ENCODE data around the gene HTRA3.

The HTRA3 gene

GRCh38 chr4:8250227-8250626 lies 19.3 kb upstream of the HTRA3 start:
- DNase-seq: no peak

- DNase-seq: no peak
These were observed 18.9 kb upstream of the HTRA3 start for GRCh38 chr4:8250637-8251036.

DNA sequence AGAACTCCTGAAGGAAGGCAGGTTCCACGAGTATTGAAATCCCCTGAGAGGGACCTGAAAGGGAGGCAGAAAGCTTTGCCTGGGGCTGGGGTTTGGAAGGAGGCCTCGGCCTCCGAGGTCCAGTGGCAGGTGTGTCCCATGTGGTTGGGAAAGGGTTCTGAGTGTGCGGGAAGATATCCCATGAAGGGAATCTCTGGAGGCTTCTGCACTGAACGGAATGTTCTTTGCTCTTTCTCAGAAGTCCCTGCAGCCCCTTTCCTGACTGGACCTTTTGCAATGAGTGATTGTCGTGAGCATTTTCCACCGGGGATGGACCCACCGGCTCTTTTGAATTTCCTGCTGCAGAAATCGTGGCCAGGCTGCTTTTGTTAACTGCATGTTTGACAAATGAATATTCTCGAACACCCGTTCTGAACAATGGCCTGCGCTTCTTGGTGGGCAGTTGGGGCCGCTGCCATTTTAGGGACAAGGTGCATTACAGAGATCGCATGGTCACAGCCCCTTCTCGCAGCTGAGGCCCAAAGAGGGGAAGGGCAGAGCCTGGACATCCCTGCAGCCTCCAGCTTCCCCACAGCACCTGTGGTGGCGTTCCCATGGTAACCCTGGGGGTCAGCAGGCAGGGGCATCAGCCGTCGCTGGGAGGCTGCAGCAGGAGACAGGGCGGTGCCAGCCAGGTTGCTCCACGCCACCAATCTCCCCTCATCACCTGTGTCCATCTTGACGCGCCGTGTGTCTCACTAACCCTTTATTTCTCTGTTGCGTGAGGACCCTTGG lies 18.3 kb upstream of the HTRA3 start:
- DNase-seq: no peak

GRCh38 chr4:8252301-8253173 lies 17.0 kb upstream of the HTRA3 start:
- DNase-seq: no peak

DNA sequence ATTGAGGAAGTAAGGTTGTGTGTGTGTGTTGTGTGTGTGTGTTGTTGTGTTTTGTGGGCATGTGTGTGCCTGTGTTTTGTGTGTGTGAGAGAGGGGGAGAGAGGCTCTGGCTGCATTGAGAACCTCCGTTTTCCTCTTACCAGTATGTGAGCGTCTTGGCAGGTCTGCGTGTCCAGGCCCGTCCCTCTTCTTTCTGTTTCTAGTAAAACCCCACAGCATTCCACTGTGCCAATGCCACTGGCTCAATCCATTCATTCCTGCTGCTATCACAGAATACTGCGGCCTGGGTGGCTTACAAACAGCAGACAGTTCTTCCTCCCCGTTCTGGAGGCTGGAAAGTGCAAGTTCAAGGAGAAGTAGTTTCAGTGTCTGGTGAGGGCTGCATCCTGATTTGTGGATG lies 15.5 kb upstream of the HTRA3 start:
- DNase-seq: no peak

DNA sequence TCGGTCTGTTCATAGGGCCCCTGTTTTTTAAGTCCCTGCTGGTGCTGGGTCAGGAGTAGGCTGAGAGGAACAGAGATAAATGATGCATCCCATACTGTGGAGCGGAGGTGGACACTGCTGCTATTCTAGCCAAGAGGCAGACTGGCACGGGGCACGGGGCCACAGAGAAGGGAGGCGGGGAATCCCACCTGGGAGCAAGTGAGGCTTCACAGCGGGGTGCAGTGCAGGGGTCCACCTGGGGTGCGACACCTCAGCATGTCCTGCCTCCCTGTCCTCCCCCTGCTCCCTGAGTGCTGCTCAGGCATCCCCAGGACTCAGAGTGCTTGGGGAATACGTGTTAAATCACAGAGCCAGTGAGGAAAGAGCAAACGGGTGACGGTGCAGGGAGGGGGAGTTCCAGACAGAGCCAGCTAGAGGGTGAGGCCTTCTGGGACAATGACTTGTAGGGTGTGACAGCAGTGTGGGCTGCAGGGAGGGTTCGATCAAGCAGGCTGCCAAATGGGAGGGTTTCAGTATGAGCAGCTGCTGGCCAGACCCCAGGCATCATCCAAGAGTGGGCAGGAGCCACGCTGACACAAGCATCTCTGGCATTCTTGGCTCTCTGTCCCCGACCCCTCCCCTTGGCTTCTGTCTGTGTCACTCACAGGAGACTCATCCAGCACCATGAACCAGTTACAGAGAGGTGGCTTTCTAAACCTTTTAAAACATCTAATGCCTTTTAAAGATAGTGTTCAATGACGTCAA lies 13.7 kb upstream of the HTRA3 start:
- no peak for DNase-seq

DNA sequence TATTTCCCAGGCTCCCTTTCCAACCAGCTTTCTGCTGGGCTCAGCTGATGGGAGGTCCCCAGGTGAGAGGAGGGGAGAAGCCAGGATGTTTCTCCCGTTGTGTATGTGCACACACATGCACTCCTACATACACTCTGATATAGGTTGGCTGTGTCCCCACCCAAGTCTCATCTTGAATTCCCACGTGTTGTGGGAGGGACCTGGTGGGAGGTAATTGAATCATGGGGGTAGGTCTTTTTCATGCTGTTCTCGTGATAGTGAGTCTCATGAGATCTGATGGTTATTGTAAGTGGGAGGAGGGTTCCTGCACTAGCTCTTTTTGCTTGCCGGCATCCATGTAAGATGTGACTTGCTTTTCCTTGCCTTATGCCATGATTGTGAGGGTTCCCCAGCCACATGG lies 11.7 kb upstream of the HTRA3 start:
- DNase-seq: no peak

DNA sequence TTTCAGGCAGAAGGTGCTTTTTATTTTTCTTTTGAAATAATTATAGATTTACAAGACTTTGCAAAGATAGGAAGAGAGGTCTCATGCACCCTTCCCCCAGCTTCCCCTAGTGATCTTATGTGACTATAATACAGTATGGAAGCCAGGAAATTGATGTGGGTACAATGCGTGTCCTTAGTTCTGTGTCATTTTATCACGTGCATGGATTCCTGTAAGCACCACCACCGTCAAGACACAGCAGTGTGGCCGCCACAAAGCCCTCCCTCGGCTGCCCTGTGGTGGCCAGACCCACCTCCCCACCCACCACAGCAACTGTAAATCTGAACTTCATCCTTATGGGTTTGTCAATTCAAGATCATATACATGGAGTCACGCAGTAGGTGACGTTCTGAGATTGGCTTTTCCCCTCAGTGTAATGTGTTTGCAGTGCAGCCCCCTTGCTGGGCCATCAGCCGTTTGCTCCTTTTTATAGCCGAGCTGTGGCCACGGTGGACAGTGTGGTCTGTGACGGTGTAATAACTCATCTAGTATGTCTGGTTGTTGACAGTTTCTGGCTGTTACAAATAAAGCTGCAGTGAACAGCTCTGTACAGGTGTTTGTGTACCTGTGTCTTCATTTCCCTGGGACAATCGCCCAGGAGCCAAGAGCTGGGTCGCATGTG lies 10.9 kb upstream of the HTRA3 start:
- DNase-seq: no peak

- DNase-seq: no peak
These were observed 9.7 kb upstream of the HTRA3 start for GRCh38 chr4:8259743-8260430.

- no peak for DNase-seq
These were observed 8.9 kb upstream of the HTRA3 start for GRCh38 chr4:8260656-8261111.

GRCh38 chr4:8261851-8262535 lies 7.6 kb upstream of the HTRA3 start:
- DNase-seq: no peak

GRCh38 chr4:8262637-8263322 lies 6.8 kb upstream of the HTRA3 start:
- DNase-seq: no peak

DNA sequence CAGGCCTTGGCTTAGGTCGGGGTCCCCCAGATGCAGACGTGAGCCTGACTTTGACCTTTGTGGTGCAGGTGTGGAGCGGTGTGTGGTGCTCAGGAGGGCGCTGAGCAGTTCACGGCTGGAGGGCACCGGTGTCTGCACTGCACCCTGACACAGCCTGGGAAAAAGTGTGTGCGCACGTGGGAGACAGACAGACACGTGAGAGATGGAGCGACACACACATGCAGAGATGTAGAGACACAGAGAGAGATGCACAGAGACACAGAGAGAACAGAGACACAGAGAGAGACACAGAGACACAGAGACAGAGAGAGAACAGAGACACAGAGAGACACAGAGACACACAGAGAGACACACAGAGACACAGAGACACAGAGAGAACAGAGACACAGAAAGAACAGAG lies 6.2 kb upstream of the HTRA3 start:
- DNase-seq: no peak

GRCh38 chr4:8264106-8264505 lies 5.4 kb upstream of the HTRA3 start:
- no peak for DNase-seq

DNA sequence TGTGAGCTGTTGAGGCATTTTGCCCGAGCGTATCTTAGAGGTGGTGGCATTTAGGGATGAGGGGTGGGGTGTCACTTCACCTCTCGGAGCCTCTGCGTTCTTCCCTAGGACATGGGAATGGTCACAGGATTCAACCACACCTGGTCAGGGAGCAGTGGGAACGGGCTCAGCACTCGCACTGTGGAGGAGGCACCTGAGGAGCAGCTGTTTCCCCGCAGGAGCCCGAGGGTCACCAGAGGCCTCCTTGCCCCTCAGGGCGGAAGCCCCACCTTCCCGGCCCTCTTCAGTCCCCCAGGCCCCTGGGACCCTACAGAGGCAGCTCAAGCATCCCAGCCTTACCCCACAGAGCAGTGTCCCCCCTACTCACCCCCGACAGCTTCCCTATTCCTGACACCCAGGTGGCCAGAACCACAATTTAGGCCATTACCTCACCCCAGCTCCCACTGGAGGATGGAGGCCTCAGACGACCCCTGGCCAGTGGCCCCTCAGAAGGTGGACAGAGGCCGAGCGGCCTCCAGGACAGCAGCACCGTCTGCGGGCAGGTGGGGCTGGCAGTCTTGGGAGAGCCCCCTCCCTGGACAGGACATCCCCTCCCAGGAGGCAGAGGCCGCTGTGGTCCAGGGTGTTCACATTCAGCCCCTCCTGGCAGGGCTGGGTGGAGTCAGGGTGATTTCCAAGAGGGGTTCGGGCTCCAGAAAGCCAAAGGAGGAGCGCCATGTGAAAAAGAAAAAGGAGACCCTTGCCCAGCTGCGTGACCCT lies 4.2 kb upstream of the HTRA3 start:
- no peak for DNase-seq

GRCh38 chr4:8266088-8266487 lies 3.5 kb upstream of the HTRA3 start:
- DNase-seq: no peak

- no peak for DNase-seq
These were observed 3.0 kb upstream of the HTRA3 start for GRCh38 chr4:8266508-8266907.

GRCh38 chr4:8267077-8267476 lies 2.5 kb upstream of the HTRA3 start:
- DNase-seq: peak; percentile 30 to 53

DNA sequence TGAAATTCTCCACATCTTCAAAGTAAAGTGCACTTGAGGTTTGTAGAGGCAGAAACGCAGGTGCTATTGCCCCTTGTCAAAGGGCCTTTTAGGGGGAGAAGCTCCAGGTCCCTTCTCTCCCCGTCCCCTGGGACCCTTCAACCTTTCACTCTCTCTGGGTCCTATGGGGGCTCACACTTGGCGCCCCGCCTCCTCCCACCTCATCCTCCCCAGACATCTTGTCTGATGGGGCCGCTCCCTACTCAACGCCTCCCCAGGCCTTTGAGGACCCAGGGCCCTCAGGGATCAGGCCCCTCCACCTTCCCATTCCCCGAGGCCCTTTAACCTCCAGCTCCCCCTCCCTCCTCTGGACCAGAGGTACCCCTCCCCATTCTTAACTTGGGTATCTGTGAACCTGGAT lies 1.3 kb upstream of the HTRA3 start:
- DNase-seq: no peak

- DNase-seq: no peak
These were observed 536 bp upstream of the HTRA3 start for GRCh38 chr4:8268901-8269534.

Measured in activated T-cell treated with anti-CD3 and anti-CD28 coated beads, Interleukin-2, amount 50 U/mL, for 48 hours (primary cell).